ENCODE data around the gene ITGAL. TPM values are rescaled to one million over a fixed set of nuclear protein-coding genes. Genes with fewer than 3 reads are reported as not detected.

ITGAL gene
- total and polyA plus RNA-seq, 2 of the 8 experiments (the other 6 are each of a cell fraction or from before 2014, with no cell fraction given) = not detected

- Histone ChIP-seq H2AK5ac (ENCODE audit: low read depth, low read length) (no peak overlapping the region), H3K36me3 (ENCODE audit: control insufficient read depth in 2 of 4, insufficient read depth in 4 of 4, low read length in 3 of 4) (no peaks in the 10 kb centered on the region), H3K14ac (ENCODE audit: insufficient read length) (no peak overlapping the region), H3K4me1 (replicated peaks in 1 of 4; ENCODE audit: control insufficient read depth in 3 of 4, insufficient read depth in 4 of 4, low read length in 3 of 4) (no peaks in the 10 kb centered on the region), H3K18ac (ENCODE audit: extremely low read depth, low read length) (no peak overlapping the region), H2AFZ (ENCODE audit: low read length) (no peak overlapping the region), H3K79me2 (ENCODE audit: control insufficient read depth in 1 of 2, insufficient read depth in 2 of 2, low read length in 2 of 2) (no peaks in the 10 kb centered on the region), H2BK15ac (ENCODE audit: low read length) (no peak overlapping the region), H3K27me3 (replicated peaks in 1 of 4; ENCODE audit: control insufficient read depth in 3 of 4, extremely low read depth in 1 of 4, insufficient read depth in 3 of 4, low read length in 3 of 4) (peaks cover 0 to 2% (median 0%) of the 10 kb centered on the region in 4 experiments; a peak in 1 of 7 replicates), H3K23ac (ENCODE audit: insufficient read length) (no peak overlapping the region), H3K9ac (replicated peaks in 1 of 4; ENCODE audit: extremely low read depth in 1 of 4, low read depth in 3 of 4, low read length in 3 of 4) (no peak overlapping the region), H3K23me2 (ENCODE audit: low read depth, low read length) (no peaks in the 10 kb centered on the region), H3K56ac (replicated peaks; ENCODE audit: insufficient read length, low read depth, low read length) (no peak overlapping the region), H4K8ac (ENCODE audit: extremely low read depth, insufficient read depth, low read length) (no peak overlapping the region), H2BK20ac (ENCODE audit: low read length) (no peak overlapping the region), H4K20me1 (replicated peaks in 1 of 2; ENCODE audit: control insufficient read depth in 1 of 2, insufficient read depth in 2 of 2, low read length in 2 of 2) (no peaks in the 10 kb centered on the region), H3K9me3 (ENCODE audit: insufficient read depth in 2 of 2, low read depth in 1 of 2, low read length in 1 of 2) (no peaks in the 10 kb centered on the region), H4K5ac (ENCODE audit: insufficient read length, low read depth, low read length) (no peak overlapping the region), H3K79me1 (ENCODE audit: low read depth, low read length) (no peaks in the 10 kb centered on the region), H3K27ac (ENCODE audit: low read depth, low read length) (no peak overlapping the region), H2BK5ac (ENCODE audit: low read depth, low read length) (no peak overlapping the region), H3K4ac (replicated peaks; ENCODE audit: insufficient read length, low read depth, low read length) (no peak overlapping the region), H4K91ac (replicated peaks; ENCODE audit: insufficient read length, low read length) (no peak overlapping the region), H3K4me2 (ENCODE audit: insufficient read depth in 1 of 2, low read depth in 2 of 2, low read length in 2 of 2) (no peak overlapping the region), H3K4me3 (ENCODE audit: extremely low read depth in 1 of 4, insufficient read depth in 2 of 4, low read depth in 3 of 4, low read length in 4 of 4) (no peak overlapping the region), H2BK120ac (replicated peaks; ENCODE audit: low read depth, low read length) (no peak overlapping the region), H2BK12ac (ENCODE audit: low read depth, low read length) (no peak overlapping the region)
- TF ChIP-seq ATF2 (IDR thresholded peaks at IDR 0.05; ENCODE audit: low read length) = no peak
- no peak for TF ChIP-seq POLR2A (IDR thresholded peaks at IDR 0.05; ENCODE audit: control extremely low read depth in 1 of 2, low read depth in 2 of 2, low read length in 2 of 2)
- no peak for TF ChIP-seq KDM5A (IDR thresholded peaks at IDR 0.05; ENCODE audit: low read length)
- no peak for TF ChIP-seq SAP30 (IDR thresholded peaks at IDR 0.05; ENCODE audit: insufficient read depth, insufficient replicate concordance, low read length)
- TF ChIP-seq JUN (IDR thresholded peaks at IDR 0.05; ENCODE audit: low read depth, low read length) = no peak
- TF ChIP-seq BRCA1 (IDR thresholded peaks at IDR 0.05; ENCODE audit: low read depth, low read length) = no peak
- no peak for TF ChIP-seq TCF12 (IDR thresholded peaks at IDR 0.05; ENCODE audit: low read depth, low read length)
- no peak for FAIRE-seq
- WGBS, 2 experiments (ENCODE audit: extremely low coverage in 1 of 2, insufficient coverage in 1 of 2, insufficient read length in 1 of 2, insufficient replicate concordance in 2 of 2, low coverage in 1 of 2, low lambda C conversion rate in 2 of 2, missing lambda C conversion rate in 1 of 2) = 85% methylated on average over 4 of the region's 4 CpGs; no CpG with 5 or more reads in 1 of the 2 experiments
- POLR2A ChIA-PET (ENCODE audit: partially characterized antibody) = interaction anchor here (0.9 kb wide), 1 partner anchor 35 kb away, joined by 3 read pairs; no protein-coding TSS in a partner anchor
- no peak for DNase-seq (ENCODE audit: low read depth in 1 of 2, low spot score in 2 of 2)
- CTCF ChIA-PET (ENCODE audit: partially characterized antibody) = interaction anchor here (0.6 to 2.9 kb wide), 10 partner anchors 9 to 154 kb away, joined by 3 to 13 read pairs (median 5); partner anchors contain the start of genes DCTPP1 and ZNF785
Observed at GRCh38 chr16:30509081-30509765, 36.7 kb downstream of the ITGAL start.
